Subcutaneous abdominal adipose tissue (tissue), 5 donors: Measurements from ENCODE around the gene GRM7.

Experiments used
- H3K27ac ChIP-seq: one replicate; pipeline ENCODE4 v1.7.0; 2013; ENCODE audit warnings: low read depth, mild to moderate bottlenecking, inconsistent platforms, low read length, moderate library complexity
- H3K27me3 ChIP-seq, 5 donors: one replicate each; pipeline ENCODE4 v1.7.0; 2013; ENCODE audit warnings: low read length in 5 of 5, inconsistent platforms in 1 of 5; ENCODE audit not compliant: control insufficient read depth in 5 of 5, insufficient read depth in 4 of 5
- H3K36me3 ChIP-seq, 5 donors: one replicate each; pipeline ENCODE4 v1.7.0; 2013; ENCODE audit warnings: low read length in 5 of 5; ENCODE audit not compliant: control insufficient read depth in 5 of 5, insufficient read depth in 5 of 5
- H3K4me1 ChIP-seq, 5 donors: one replicate each; pipeline ENCODE4 v1.7.0; 2013; ENCODE audit warnings: low read length in 5 of 5, mild to moderate bottlenecking in 3 of 5, moderate library complexity in 1 of 5; ENCODE audit not compliant: control insufficient read depth in 5 of 5, insufficient read depth in 5 of 5
- H3K4me3 ChIP-seq, 5 donors: one replicate each; pipeline ENCODE4 v1.7.0; 2013; ENCODE audit warnings: low read length in 5 of 5, low read depth in 1 of 5
- H3K9ac ChIP-seq, 5 donors: one replicate each; pipeline ENCODE4 v1.7.0; 2013; ENCODE audit warnings: low read length in 5 of 5, mild to moderate bottlenecking in 4 of 5, moderate library complexity in 3 of 5
- H3K9me3 ChIP-seq, 5 donors: one replicate each; pipeline ENCODE4 v1.7.0; 2013; ENCODE audit warnings: low read length in 5 of 5; ENCODE audit not compliant: control insufficient read depth in 5 of 5
- donor health status: healthy.
- donor health status: healthy.
- donor health status: healthy.
- donor health status: healthy.
- donor health status: healthy.

GRM7 gene

GRCh38 chr3:7242303-7242635 is 381.4 kb downstream of the GRM7 start:
- Histone ChIP-seq H3K36me3 (no peaks in the 10 kb centered on the region), H3K27me3 (no peaks in the 10 kb centered on the region), H3K27ac (no peak overlapping the region), H3K9me3 (no peaks in the 10 kb centered on the region), H3K4me3 (no peak overlapping the region), H3K4me1 (no peaks in the 10 kb centered on the region), H3K9ac (no peak overlapping the region)

GRCh38 chr3:7249493-7250076 is 388.7 kb downstream of the GRM7 start:
- no peaks in the 10 kb centered on the region for H3K4me1 ChIP-seq

GRCh38 chr3:7254251-7254650 is 393.3 kb downstream of the GRM7 start:
- Histone ChIP-seq H3K27ac (no peak overlapping the region), H3K4me3 (no peak overlapping the region), H3K36me3 (no peaks in the 10 kb centered on the region), H3K27me3 (no peaks in the 10 kb centered on the region), H3K9ac (no peak overlapping the region), H3K9me3 (peaks cover 0 to 10% (median 2%) of the 10 kb centered on the region in 5 donors), H3K4me1 (no peaks in the 10 kb centered on the region)

More at GRCh38 chr3:7249493-7250076, 388.7 kb downstream of the GRM7 start:
- no peaks in the 10 kb centered on the region for H3K27me3 ChIP-seq
- no peak overlapping the region for H3K27ac ChIP-seq
- H3K36me3 ChIP-seq: no peaks in the 10 kb centered on the region
- no peaks in the 10 kb centered on the region for H3K9me3 ChIP-seq
- H3K9ac ChIP-seq: no peak overlapping the region
- H3K4me3 ChIP-seq: no peak overlapping the region

- Histone ChIP-seq H3K9ac (no peak overlapping the region), H3K9me3 (peaks cover 0 to 13% (median 5%) of the 10 kb centered on the region in 5 donors), H3K27me3 (no peaks in the 10 kb centered on the region), H3K36me3 (no peaks in the 10 kb centered on the region), H3K27ac (no peak overlapping the region), H3K4me1 (no peaks in the 10 kb centered on the region), H3K4me3 (no peak overlapping the region)
These were observed 400.1 kb downstream of the GRM7 start for GRCh38 chr3:7260975-7261374.

- Histone ChIP-seq H3K9ac (no peak overlapping the region), H3K4me1 (peaks cover 0 to 4% (median 0%) of the 10 kb centered on the region in 5 donors), H3K9me3 (peaks cover 0 to 5% (median 3%) of the 10 kb centered on the region in 5 donors), H3K27ac (no peak overlapping the region), H3K36me3 (no peaks in the 10 kb centered on the region), H3K4me3 (no peak overlapping the region), H3K27me3 (no peaks in the 10 kb centered on the region)
These were observed 402.7 kb downstream of the GRM7 start for GRCh38 chr3:7263347-7264195.

GRCh38 chr3:7264196-7264526 is 403.2 kb downstream of the GRM7 start:
- Histone ChIP-seq H3K36me3 (no peaks in the 10 kb centered on the region), H3K9ac (no peak overlapping the region), H3K27me3 (no peaks in the 10 kb centered on the region), H3K4me1 (peaks cover 0 to 7% (median 0%) of the 10 kb centered on the region in 5 donors), H3K27ac (no peak overlapping the region), H3K4me3 (no peak overlapping the region), H3K9me3 (peaks cover 0 to 5% (median 3%) of the 10 kb centered on the region in 5 donors)

GRCh38 chr3:7265736-7266135 is 404.8 kb downstream of the GRM7 start:
- Histone ChIP-seq H3K36me3 (no peaks in the 10 kb centered on the region), H3K9ac (no peak overlapping the region), H3K27ac (no peak overlapping the region), H3K4me3 (no peak overlapping the region), H3K4me1 (peaks cover 0 to 13% (median 0%) of the 10 kb centered on the region in 5 donors), H3K9me3 (peaks cover 0 to 5% (median 3%) of the 10 kb centered on the region in 5 donors), H3K27me3 (no peaks in the 10 kb centered on the region)

GRCh38 chr3:7266551-7266950 is 405.6 kb downstream of the GRM7 start:
- H3K27me3 ChIP-seq: no peaks in the 10 kb centered on the region
- H3K9ac ChIP-seq: no peak overlapping the region
- H3K4me1 ChIP-seq: peaks cover 0 to 13% (median 0%) of the 10 kb centered on the region in 5 donors
- H3K27ac ChIP-seq: no peak overlapping the region
- no peaks in the 10 kb centered on the region for H3K36me3 ChIP-seq
- H3K9me3 ChIP-seq: peaks cover 0 to 1% (median under 1%) of the 10 kb centered on the region in 5 donors
- no peak overlapping the region for H3K4me3 ChIP-seq

GRCh38 chr3:7270731-7271130 is 409.8 kb downstream of the GRM7 start:
- H3K4me1 ChIP-seq: peaks cover 0 to 13% (median 0%) of the 10 kb centered on the region in 5 donors
- no peaks in the 10 kb centered on the region for H3K9me3 ChIP-seq
- H3K36me3 ChIP-seq: no peaks in the 10 kb centered on the region
- no peaks in the 10 kb centered on the region for H3K27me3 ChIP-seq
- H3K9ac ChIP-seq: no peak overlapping the region
- no peak overlapping the region for H3K27ac ChIP-seq
- no peak overlapping the region for H3K4me3 ChIP-seq

- Histone ChIP-seq H3K36me3 (no peaks in the 10 kb centered on the region), H3K9me3 (no peaks in the 10 kb centered on the region), H3K4me3 (no peak overlapping the region), H3K4me1 (peaks cover 0 to 12% (median 0%) of the 10 kb centered on the region in 5 donors), H3K27ac (no peak overlapping the region), H3K9ac (no peak overlapping the region), H3K27me3 (no peaks in the 10 kb centered on the region)
These were observed 410.7 kb downstream of the GRM7 start for GRCh38 chr3:7271631-7272030.
